ENCODE measurements around the gene PRRG2.

GRCh38 chr19:49534632-49535385, 46.3 kb upstream of the PRRG2 start:
- TF ChIP-seq CTCF (IDR thresholded peaks at IDR 0.05) (no peak), POLR2A (IDR thresholded peaks at IDR 0.05) (no peak)
